Activated CD4-positive, CD25-positive, alpha-beta regulatory T cell treated with anti-CD3 and anti-CD28 coated beads, Interleukin-2, amount 50 U/mL, for 16 hours (primary cell): ENCODE results near the gene ZNRF2.

Experiments
- DNase-seq: peaks from one replicate; pipeline ENCODE4 v3.0.0-alpha.2; 2020; ENCODE audit warnings: low read depth, low spot score

The ZNRF2 gene

DNA sequence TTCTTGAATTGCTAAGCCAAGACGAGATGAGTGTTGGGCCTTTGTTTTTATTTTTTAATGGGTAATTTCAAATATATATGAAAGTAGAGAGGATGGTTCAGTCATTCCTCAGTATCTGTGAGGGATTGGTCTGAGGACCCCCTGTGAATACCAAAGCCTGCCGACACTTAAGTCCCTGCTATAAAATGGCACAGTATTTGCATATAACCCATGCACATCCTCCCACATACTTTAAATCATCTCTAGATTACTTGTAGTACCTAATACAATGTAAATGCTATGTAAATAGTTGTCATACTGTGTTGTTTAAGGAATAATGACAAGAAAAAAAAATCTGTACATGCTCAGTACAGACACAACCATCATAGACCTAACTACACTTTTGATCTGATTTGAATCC, 120.8 kb downstream of the ZNRF2 start:
- DNase-seq = no peak

DNA sequence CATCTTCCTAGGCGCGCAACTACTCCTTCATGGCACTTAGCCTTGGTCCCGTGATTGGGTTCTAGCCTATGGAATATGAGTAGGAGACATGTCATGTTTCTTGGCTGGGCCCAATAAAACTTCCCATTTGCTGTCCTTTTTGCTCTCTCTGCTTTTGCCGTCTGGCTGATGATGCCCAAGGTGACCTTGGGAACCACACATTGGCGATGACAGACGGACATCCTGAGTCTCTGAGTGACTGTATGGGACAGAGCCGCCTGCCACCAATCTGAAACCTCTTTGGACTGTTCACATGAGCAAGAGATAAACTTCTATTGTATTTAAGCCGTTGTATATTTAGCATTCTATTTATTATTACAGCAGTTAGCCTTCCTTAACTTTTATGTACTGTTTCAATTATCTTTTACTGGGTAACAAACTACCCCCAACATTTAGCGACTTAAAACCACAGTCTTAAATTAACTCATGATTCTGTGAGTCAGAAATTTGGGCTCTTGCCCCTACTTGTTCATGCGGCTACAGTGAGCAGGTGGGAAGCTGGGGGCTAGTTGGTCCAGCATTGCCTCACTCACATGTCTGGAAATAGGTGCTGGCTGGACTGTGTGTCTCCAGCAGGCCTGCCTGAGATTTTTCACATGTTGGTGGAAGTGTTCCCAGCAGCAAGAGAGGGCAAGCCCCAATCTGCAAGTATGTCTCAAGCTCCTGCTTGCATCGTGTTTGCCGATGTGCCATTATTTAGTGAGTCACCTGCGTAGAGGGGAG, 122.4 kb downstream of the ZNRF2 start:
- DNase-seq = no peak

DNA sequence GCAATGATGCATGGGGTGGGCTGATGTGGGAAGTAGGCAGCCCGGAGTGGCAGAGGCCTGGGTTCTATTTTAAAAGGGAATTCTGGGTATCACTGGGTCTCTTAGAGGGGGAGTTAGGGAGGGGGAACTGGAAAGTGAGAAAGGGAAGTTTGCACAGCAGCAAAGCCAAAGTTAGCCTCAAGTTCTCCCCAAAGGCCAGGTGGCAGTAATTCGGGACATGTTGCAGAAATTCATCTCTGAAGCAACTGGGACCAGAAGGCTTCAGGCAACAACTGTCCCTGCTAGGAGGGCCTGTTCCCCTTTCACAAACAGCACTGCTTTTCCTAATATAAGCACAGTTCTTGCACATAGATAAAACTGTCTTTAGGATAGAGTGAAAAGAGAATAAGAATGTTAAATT, 126.8 kb downstream of the ZNRF2 start:
- no peak for DNase-seq

DNA sequence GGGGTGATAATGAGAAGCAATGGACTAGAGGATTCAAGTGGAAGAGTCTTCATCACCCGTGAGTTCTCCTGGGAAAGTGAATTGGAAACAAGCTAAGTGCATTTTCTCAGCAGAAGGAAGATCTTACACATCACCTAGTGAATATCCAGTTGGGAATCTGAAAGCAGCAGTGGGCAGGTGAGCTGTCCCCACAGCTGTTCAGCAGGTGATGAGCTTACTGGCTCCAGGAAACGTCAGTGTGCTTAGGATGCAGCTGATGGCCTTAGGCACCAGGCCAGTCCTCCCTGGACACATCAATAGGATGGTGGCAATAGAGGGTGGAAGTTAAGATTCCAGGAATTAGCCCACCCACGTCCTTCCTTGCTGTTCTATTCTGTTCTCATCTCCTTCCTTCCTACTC, 127.5 kb downstream of the ZNRF2 start:
- no peak for DNase-seq

DNA sequence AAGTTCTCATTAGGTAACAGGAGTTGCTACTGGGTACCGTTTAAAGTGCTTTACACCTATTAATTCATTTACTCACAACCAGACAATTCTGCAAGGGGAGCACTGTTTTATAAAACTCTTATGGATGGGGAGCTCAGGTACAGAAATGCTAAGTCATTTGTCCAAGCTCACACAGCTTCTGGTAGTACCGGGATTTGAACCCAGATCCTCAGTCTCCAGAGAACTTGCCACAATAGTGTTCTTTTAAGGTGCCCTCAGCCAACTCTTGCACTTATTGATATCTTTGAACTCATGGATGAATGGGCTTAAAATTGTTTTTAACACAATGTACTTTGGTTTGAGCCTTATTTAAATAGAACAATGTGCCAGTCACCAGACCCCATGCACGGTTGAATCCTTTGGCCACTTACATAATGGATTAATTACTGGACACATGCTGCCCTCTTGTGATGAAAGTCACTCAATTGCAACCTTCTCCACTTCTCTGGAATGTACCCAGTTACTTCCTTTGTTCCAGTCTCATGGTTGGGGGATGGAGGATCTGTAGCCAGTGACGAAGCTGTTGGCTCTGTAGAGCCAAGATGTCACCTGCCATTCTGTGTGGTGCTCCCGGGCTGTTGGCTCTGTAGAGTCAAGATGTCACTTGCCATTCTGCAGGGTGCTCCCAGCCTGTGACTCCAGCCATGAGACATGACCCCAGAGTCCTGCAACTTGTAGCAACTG, 128.5 kb downstream of the ZNRF2 start:
- DNase-seq = no peak

DNA sequence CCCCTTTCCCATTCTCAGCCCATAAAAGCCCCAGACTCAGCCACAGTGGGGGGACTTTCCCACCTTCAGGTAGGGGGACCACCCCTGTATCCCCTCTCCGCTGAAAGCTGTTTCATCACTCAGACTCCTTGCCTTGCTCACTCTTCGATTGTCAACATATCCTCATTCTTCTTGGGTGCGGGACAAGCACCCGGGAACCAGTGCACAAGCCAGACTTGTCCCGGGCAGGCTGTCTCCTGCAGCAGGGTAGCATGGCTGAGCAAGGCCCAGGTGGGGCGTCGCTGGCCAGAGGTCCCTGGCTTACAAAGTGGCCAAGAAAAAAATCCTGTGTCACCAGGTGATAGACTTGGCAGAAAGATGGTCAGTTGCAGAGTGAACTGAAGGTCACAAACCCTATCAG, 129.5 kb downstream of the ZNRF2 start:
- DNase-seq = no peak
